ENCODE results near the gene LTBP2. TPM values are rescaled to one million over a fixed set of nuclear protein-coding genes. Genes with fewer than 3 reads are reported as not detected.
A peak's percentile ranks its signal among the peaks of the same experiment; 100 is the strongest.

LTBP2 gene
- total RNA-seq, 1 donor from 2014 or later, result 39.5 TPM

DNA sequence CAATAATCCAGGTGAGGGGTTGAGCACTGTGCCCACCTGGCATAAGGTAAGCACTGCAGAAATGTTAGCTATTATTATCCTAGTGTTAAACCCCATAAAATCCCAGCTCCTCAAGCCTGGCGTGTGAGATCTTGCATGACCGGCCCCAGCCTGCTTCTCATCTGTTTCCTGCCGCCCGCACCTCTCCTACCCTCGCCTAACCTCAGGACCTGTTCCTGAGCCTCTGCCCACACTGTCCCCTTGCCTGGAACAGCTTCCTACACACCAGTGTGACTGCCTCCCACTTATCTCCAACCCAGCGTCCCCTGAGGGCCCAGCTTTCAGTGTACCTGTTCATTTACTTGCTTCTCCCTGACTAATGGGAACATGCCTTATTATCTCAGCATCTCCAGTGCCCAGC, 93.8 kb downstream of the LTBP2 start:
- DNase-seq (peak; percentile 32), ATAC-seq (no peak)
- peaks cover 18% of the 10 kb centered on the region for H3K36me3 ChIP-seq
- TF ChIP-seq CTCF (IDR thresholded peaks at IDR 0.05), result no peak
- H3K4me3 ChIP-seq, result no peak overlapping the region
- peaks cover 17% of the 10 kb centered on the region for H3K4me1 ChIP-seq
- H3K27me3 ChIP-seq (ENCODE audit: low read depth), result no peaks in the 10 kb centered on the region
- no peaks in the 10 kb centered on the region for H3K9me3 ChIP-seq
- intact Hi-C loops (cut with DNase I), result no loop called here
- no peak overlapping the region for H3K27ac ChIP-seq

- peak; percentile 29 for DNase-seq
- Histone ChIP-seq H3K36me3 (peaks cover 18% of the 10 kb centered on the region), H3K27ac (no peak overlapping the region), H3K9me3 (no peaks in the 10 kb centered on the region), H3K4me1 (peaks cover 17% of the 10 kb centered on the region), H3K4me3 (no peak overlapping the region), H3K27me3 (ENCODE audit: low read depth) (no peaks in the 10 kb centered on the region)
- no peak for ATAC-seq
- no peak for TF ChIP-seq CTCF (IDR thresholded peaks at IDR 0.05)
- intact Hi-C loops (cut with DNase I), result no loop called here
Observed at GRCh38 chr14:74517731-74518130, 94.3 kb downstream of the LTBP2 start.

- DNase-seq, result peak; percentile 39
Observed at GRCh38 chr14:74516451-74517160, 95.4 kb downstream of the LTBP2 start.

GRCh38 chr14:74515891-74516412, 96.1 kb downstream of the LTBP2 start:
- intact Hi-C loops (cut with DNase I), result no loop called here
- Histone ChIP-seq H3K4me3 (no peak overlapping the region), H3K27ac (no peak overlapping the region), H3K27me3 (ENCODE audit: low read depth) (no peaks in the 10 kb centered on the region), H3K9me3 (no peaks in the 10 kb centered on the region), H3K36me3 (peaks cover 8% of the 10 kb centered on the region), H3K4me1 (peaks cover 17% of the 10 kb centered on the region)
- ATAC-seq (no peak), DNase-seq (peak; percentile 24)
- no peak for TF ChIP-seq CTCF (IDR thresholded peaks at IDR 0.05)

More at GRCh38 chr14:74516451-74517160, 95.4 kb downstream of the LTBP2 start:
- intact Hi-C loops (cut with DNase I), result no loop called here
- H3K4me1 ChIP-seq, result peaks cover 17% of the 10 kb centered on the region
- TF ChIP-seq CTCF (IDR thresholded peaks at IDR 0.05), result no peak
- H3K27ac ChIP-seq, result no peak overlapping the region
- no peaks in the 10 kb centered on the region for H3K9me3 ChIP-seq
- no peak overlapping the region for H3K4me3 ChIP-seq
- peaks cover 9% of the 10 kb centered on the region for H3K36me3 ChIP-seq
- ATAC-seq, result no peak
- no peaks in the 10 kb centered on the region for H3K27me3 ChIP-seq (ENCODE audit: low read depth)

- H3K27me3 ChIP-seq (ENCODE audit: low read depth), result no peaks in the 10 kb centered on the region
- H3K4me3 ChIP-seq, result peak overlapping the region; percentile 31
- peak; percentile 29 to 81 for ATAC-seq
- H3K4me1 ChIP-seq, result peaks cover 17% of the 10 kb centered on the region
- DNase-seq, result peak; percentile 83
- H3K27ac ChIP-seq, result peak overlapping the region; percentile 74
- peaks cover 8% of the 10 kb centered on the region for H3K36me3 ChIP-seq
- no peaks in the 10 kb centered on the region for H3K9me3 ChIP-seq
- no peak for TF ChIP-seq CTCF (IDR thresholded peaks at IDR 0.05)
- intact Hi-C loops (cut with DNase I), result no loop called here
Observed at GRCh38 chr14:74514471-74514941, 97.5 kb downstream of the LTBP2 start.

Data from lower lobe of right lung (tissue), 2 donors.